Measurements from ENCODE around the gene SPAG4.

SPAG4 gene

GRCh38 chr20:35615667-35616464 lies at the start of gene SPAG4 (continued):
- TF ChIP-seq PRDM10 (tag by site-specific recombination; IDR thresholded peaks at IDR 0.05): no peak
- TF ChIP-seq PATZ1 (tag by site-specific recombination; IDR thresholded peaks at IDR 0.05): no peak
- TF ChIP-seq ZNF184 (tag by site-specific recombination; IDR thresholded peaks at IDR 0.05): no peak
- no peak for TF ChIP-seq HOXC10 (CRISPR knock-in tag; IDR thresholded peaks at IDR 0.05)
- TF ChIP-seq ZNF169 (tag by site-specific recombination; IDR thresholded peaks at IDR 0.05): peak; percentile 45; the same call in 1 of the 2 replicates
- TF ChIP-seq KLF17 (tag by site-specific recombination; IDR thresholded peaks at IDR 0.05): peak; percentile 84
- TF ChIP-seq ZNF544 (tag by site-specific recombination; IDR thresholded peaks at IDR 0.05): no peak
- no peak for TF ChIP-seq ZNF768 (tag by site-specific recombination; IDR thresholded peaks at IDR 0.05)
- peak; percentile 66 for TF ChIP-seq SP7 (tag by site-specific recombination; IDR thresholded peaks at IDR 0.05)
- TF ChIP-seq ZSCAN23 (tag by site-specific recombination; IDR thresholded peaks at IDR 0.05): no peak
- peak; percentile 62; the same call in 1 of the 2 replicates for TF ChIP-seq ZNF391 (tag by site-specific recombination; IDR thresholded peaks at IDR 0.05; ENCODE audit: borderline replicate concordance, low read depth)
- TF ChIP-seq ZBTB20 (tag by site-specific recombination; IDR thresholded peaks at IDR 0.05): peak; percentile 95
- peak; percentile 90 for TF ChIP-seq ZBTB26 (tag by site-specific recombination; optimal IDR thresholded peaks at IDR 0.05)
- TF ChIP-seq ZNF148 (tag by site-specific recombination; IDR thresholded peaks at IDR 0.05; ENCODE audit: borderline replicate concordance): no peak
- TF ChIP-seq ZSCAN5A (tag by site-specific recombination; IDR thresholded peaks at IDR 0.05): peak; percentile 95
